GM23248 (cell line): Measurements from ENCODE around the gene SEMA4D.

Experiments
- EZH2 ChIP-seq: fragments of 200-600 bp; sonication (generic); IDR thresholded peaks from 2 replicates; pipeline ENCODE4 v1.6.1; 2018; ENCODE audit warnings: antibody characterized with exemption, mild to moderate bottlenecking; ENCODE audit not compliant: insufficient read depth, poor library complexity, severe bottlenecking
- EZH2phosphoT487 ChIP-seq: fragments of 200-600 bp; sonication (generic); IDR thresholded peaks from 2 replicates; pipeline ENCODE4 v1.6.1; 2018; ENCODE audit warnings: antibody characterized with exemption, moderate library complexity, mild to moderate bottlenecking, low read depth; ENCODE audit not compliant: insufficient read depth

GRCh38 chr9:89312222-89312571 is 185.7 kb downstream of the SEMA4D start:
- TF ChIP-seq EZH2phosphoT487 (no peak), EZH2 (no peak)
